Transverse colon (tissue), 4 donors: ENCODE results near the gene CDC42BPB. TPM values are rescaled to one million over a fixed set of nuclear protein-coding genes. Genes with fewer than 3 reads are reported as not detected.

Source experiments
- DNase-seq: peaks from one replicate; pipeline ENCODE4 v3.0.0-alpha.2; 2019
- H3K27ac ChIP-seq, 4 donors: fragments of 200-600 bp; sonication (generic); 2 replicates each; pipeline ENCODE4 v1.5.1; 2016 to 2018; ENCODE audit warnings: inconsistent platforms in 4 of 4
- H3K27me3 ChIP-seq: fragments of 200-600 bp; sonication (generic); 2 replicates; pipeline ENCODE4 v1.5.1; 2017; ENCODE audit warnings: inconsistent platforms
- H3K36me3 ChIP-seq, 4 donors: fragments of 200-600 bp; sonication (generic); 2 replicates each; pipeline ENCODE4 v1.5.1; 2017 to 2019; ENCODE audit warnings: inconsistent platforms in 4 of 4
- H3K4me1 ChIP-seq, 4 donors: fragments of 200-600 bp; sonication (generic); 2 replicates each; pipeline ENCODE4 v1.5.1; 2017 to 2020; ENCODE audit warnings: inconsistent platforms in 4 of 4
- H3K4me3 ChIP-seq, 4 donors: fragments of 200-600 bp; sonication (generic); 1 replicate in 1 of 4; 2 replicates in 3 of 4; pipeline versions ENCODE4 v1.5.1 to v1.6.1; 2017 to 2019; ENCODE audit warnings: inconsistent platforms in 4 of 4
- H3K9me3 ChIP-seq, 2 donors: fragments of 200-600 bp; sonication (generic); 2 replicates each; pipeline ENCODE4 v1.5.1; 2017 to 2019; ENCODE audit warnings: inconsistent platforms in 2 of 2
- CTCF ChIP-seq, 5 experiments: fragments of 200-600 bp in 3 of 5; fragments of 450-650 bp in 2 of 5; sonication (generic) in 3 of 5; IDR thresholded peaks; 1 replicate in 2 of 5; 2 replicates in 3 of 5; pipeline ENCODE4 v1.5.1; 2016 to 2017; ENCODE audit warnings: antibody characterized with exemption in 5 of 5, inconsistent platforms in 3 of 5, mild to moderate bottlenecking in 2 of 5, moderate library complexity in 1 of 5
- EP300 ChIP-seq: sonication (generic); formaldehyde crosslinking; IDR thresholded peaks from one replicate; pipeline ENCODE4 v1.6.1; 2017; ENCODE audit warnings: antibody characterized with exemption, low read depth
- POLR2A ChIP-seq: fragments of 450-650 bp; IDR thresholded peaks from one replicate; pipeline ENCODE4 v1.6.1; 2016; ENCODE audit warnings: antibody characterized with exemption, mild to moderate bottlenecking, moderate library complexity
- POLR2AphosphoS5 ChIP-seq, 3 donors: sonication (generic); formaldehyde crosslinking; IDR thresholded peaks; one replicate each; pipeline ENCODE4 v1.6.1; 2016; ENCODE audit warnings: antibody characterized with exemption in 3 of 3
- WGBS, 2 donors: methylation state at CpG; one replicate each; pipeline ENCODE4 v1.1.5; 2018; ENCODE audit warnings: low coverage in 1 of 2; 5-methylcytosine and 5-hydroxymethylcytosine counted together
- in situ Hi-C, 4 donors: fragments of 200-750 bp; cut with MboI; loops; one replicate each; pipeline versions ENCODE4 v1.15.0 to v1.15.1; 2017; ENCODE audit warnings: low sequenced_read_pairs in 3 of 4, low pct_ligation_motif_present in 1 of 4, low pct_unique_long_range_greater_than_20kb in 1 of 4
- intact Hi-C: fragments of 100-400 bp; cut with DNase I; formaldehyde crosslinking; loops from one replicate; pipeline ENCODE4 v1.15.1; 2023; ENCODE audit warnings: low total_unique reads
- total RNA-seq, 4 donors: library from RNA; depleted of rRNA; stranded (reverse); fragments of >200 nt; gene quantifications; one replicate each; pipeline ENCODE4 v1.1.0, GENCODE V29; 2016

CDC42BPB gene
- total RNA-seq, 4 donors from 2014 or later: 109 to 160 (median 123) TPM

GRCh38 chr14:103023881-103024473 is 33.4 kb downstream of the CDC42BPB start:
- intact Hi-C loops: no loop called here
- DNase-seq: no peak
- Histone ChIP-seq H3K27ac (peak overlapping the region; percentile 28 to 42 (median 28)), H3K27me3 (no peaks in the 10 kb centered on the region), H3K9me3 (no peaks in the 10 kb centered on the region), H3K36me3 (no peaks in the 10 kb centered on the region), H3K4me3 (no peak overlapping the region), H3K4me1 (peaks cover 17 to 64% (median 36%) of the 10 kb centered on the region in 4 donors)
- in situ Hi-C loops: no loop called here
- TF ChIP-seq POLR2A (no peak), EP300 (no peak), POLR2AphosphoS5 (IDR thresholded peaks at IDR 0.05) (no peak), CTCF (IDR thresholded peaks at IDR 0.05) (no peak)
- 77 to 81% methylated on average over 7 to 15 of the region's 15 CpGs for WGBS, 2 donors

GRCh38 chr14:103022685-103023044 is 34.7 kb downstream of the CDC42BPB start:
- TF ChIP-seq CTCF (IDR thresholded peaks at IDR 0.05) (no peak), POLR2AphosphoS5 (IDR thresholded peaks at IDR 0.05) (no peak), EP300 (no peak), POLR2A (no peak)
- in situ Hi-C loops (no loop called here), intact Hi-C loops (no loop called here)
- H3K9me3 ChIP-seq: no peaks in the 10 kb centered on the region
- 34% methylated on average over 2 of the region's 2 CpGs; no CpG with 5 or more reads in 1 of the 2 donors for WGBS, 2 donors
- H3K36me3 ChIP-seq: no peaks in the 10 kb centered on the region
- peak overlapping the region in 2 of 4 donors; percentile 12 to 35 for H3K27ac ChIP-seq
- peaks cover 5 to 52% (median 24%) of the 10 kb centered on the region in 4 donors for H3K4me1 ChIP-seq
- no peaks in the 10 kb centered on the region for H3K27me3 ChIP-seq
- DNase-seq: no peak
- H3K4me3 ChIP-seq: no peak overlapping the region

- Histone ChIP-seq H3K9me3 (no peaks in the 10 kb centered on the region), H3K4me1 (peaks cover 0 to 50% (median 20%) of the 10 kb centered on the region in 4 donors)
- DNase-seq: no peak
These were observed 35.2 kb downstream of the CDC42BPB start for GRCh38 chr14:103022002-103022684.

GRCh38 chr14:103021684-103022001 is 35.7 kb downstream of the CDC42BPB start:
- intact Hi-C loops: no loop called here
- 79 to 91% methylated on average over 10 to 11 of the region's 11 CpGs for WGBS, 2 donors

More at GRCh38 chr14:103022002-103022684, 35.2 kb downstream of the CDC42BPB start:
- TF ChIP-seq EP300: no peak
- no peak for TF ChIP-seq POLR2AphosphoS5 (IDR thresholded peaks at IDR 0.05)
- TF ChIP-seq POLR2A: no peak
- no peak overlapping the region for H3K4me3 ChIP-seq
- in situ Hi-C loops: no loop called here
- H3K27me3 ChIP-seq: no peaks in the 10 kb centered on the region
- WGBS, 2 donors: 33 to 58% methylated on average over 1 to 12 of the region's 12 CpGs
- H3K27ac ChIP-seq: peak overlapping the region in 3 of 4 donors; percentile 12 to 35 (median 14)
- intact Hi-C loops: no loop called here
- no peaks in the 10 kb centered on the region for H3K36me3 ChIP-seq

More at GRCh38 chr14:103021684-103022001, 35.7 kb downstream of the CDC42BPB start:
- H3K27ac ChIP-seq: peak overlapping the region in 1 of 4 donors; percentile 12
- H3K27me3 ChIP-seq: no peaks in the 10 kb centered on the region
- in situ Hi-C loops: no loop called here
- no peak overlapping the region for H3K4me3 ChIP-seq
- H3K4me1 ChIP-seq: peaks cover 0 to 51% (median 21%) of the 10 kb centered on the region in 4 donors
- DNase-seq: no peak
- H3K36me3 ChIP-seq: no peaks in the 10 kb centered on the region
- no peaks in the 10 kb centered on the region for H3K9me3 ChIP-seq
- TF ChIP-seq POLR2AphosphoS5 (IDR thresholded peaks at IDR 0.05): no peak
- TF ChIP-seq EP300: no peak
- no peak for TF ChIP-seq POLR2A
- no peak for TF ChIP-seq CTCF (IDR thresholded peaks at IDR 0.05)
